ENCODE results near the gene REC114.
"Not testable (repeated sequence)": the region's sequence is repeated elsewhere in the genome, so short reads cannot be mapped to it uniquely, and the experiment has no call there.

The REC114 gene

GRCh38 chr15:73442968-73443367 is at the start of gene REC114:
TSS of gene REC114 (plus strand) at chr15:73443164. CDS start at chr15:73443186, 22 bp downstream.
- FAIRE-seq, result no peak

- FAIRE-seq, result no peak
These were observed 49.6 kb upstream of the REC114 start for GRCh38 chr15:73393336-73393735.

- FAIRE-seq, result no peak
These were observed 48.2 kb upstream of the REC114 start for GRCh38 chr15:73394782-73395181.

GRCh38 chr15:73395671-73396070 is 47.3 kb upstream of the REC114 start:
- no peak for FAIRE-seq

- FAIRE-seq, result no peak
These were observed 45.5 kb upstream of the REC114 start for GRCh38 chr15:73397461-73397860.

- FAIRE-seq, result no peak
These were observed 44.1 kb upstream of the REC114 start for GRCh38 chr15:73398861-73399260.

- not testable (repeated sequence) for FAIRE-seq
These were observed 42.7 kb upstream of the REC114 start for GRCh38 chr15:73400222-73400621.

GRCh38 chr15:73403171-73403570 is 39.8 kb upstream of the REC114 start:
- FAIRE-seq, result no peak

GRCh38 chr15:73414876-73415275 is 28.1 kb upstream of the REC114 start:
- FAIRE-seq, result no peak

- no peak for FAIRE-seq
These were observed 18.5 kb upstream of the REC114 start for GRCh38 chr15:73424506-73424905.

- FAIRE-seq, result no peak
These were observed 17.5 kb upstream of the REC114 start for GRCh38 chr15:73425510-73425909.

- no peak for FAIRE-seq
These were observed 16.5 kb upstream of the REC114 start for GRCh38 chr15:73426323-73426994.

GRCh38 chr15:73431329-73431728 is 11.6 kb upstream of the REC114 start:
- not testable (repeated sequence) for FAIRE-seq

- no peak for FAIRE-seq
These were observed 9.1 kb upstream of the REC114 start for GRCh38 chr15:73433873-73434272.

GRCh38 chr15:73436613-73437012 is 6.4 kb upstream of the REC114 start:
- no peak for FAIRE-seq

- FAIRE-seq, result no peak
These were observed 5.3 kb upstream of the REC114 start for GRCh38 chr15:73437543-73438109.

GRCh38 chr15:73438651-73439050 is 4.3 kb upstream of the REC114 start:
- FAIRE-seq, result no peak

GRCh38 chr15:73440571-73440970 is 2.4 kb upstream of the REC114 start:
- no peak for FAIRE-seq

GRCh38 chr15:73442421-73442820 is 543 bp upstream of the REC114 start:
- FAIRE-seq, result no peak

- FAIRE-seq, result not testable (repeated sequence)
These were observed 4.5 kb downstream of the REC114 start for GRCh38 chr15:73447471-73447870.

GRCh38 chr15:73448158-73448758 is 5.3 kb downstream of the REC114 start:
- not testable (repeated sequence) for FAIRE-seq

GRCh38 chr15:73449980-73450379 is 7.0 kb downstream of the REC114 start:
- not testable (repeated sequence) for FAIRE-seq

GRCh38 chr15:73454096-73454495 is 11.1 kb downstream of the REC114 start:
- FAIRE-seq, result no peak

- no peak for FAIRE-seq
These were observed 12.9 kb downstream of the REC114 start for GRCh38 chr15:73455876-73456275.

All from endometrium (tissue), 2 donors.